ENCODE results near the gene ATRN. TPM values are rescaled to one million over a fixed set of nuclear protein-coding genes. Genes with fewer than 3 reads are reported as not detected.

Gene ATRN
- total and polyA plus RNA-seq, 2 donors from 2014 or later: 15.7 to 48.1 TPM

GRCh38 chr20:3658019-3658715 is 187.3 kb downstream of the ATRN start:
- peaks cover 9% of the 10 kb centered on the region for H3K27me3 ChIP-seq (ENCODE audit: control insufficient read depth, insufficient read depth, low read length)

GRCh38 chr20:3658716-3659491 is 188.1 kb downstream of the ATRN start:
- FAIRE-seq: no peak

More at GRCh38 chr20:3658019-3658715, 187.3 kb downstream of the ATRN start:
- DNase-seq (peak in 2 of 5 donors; percentile 9 to 50), FAIRE-seq (no peak)
- Histone ChIP-seq H3K36me3 (ENCODE audit: control insufficient read depth in 2 of 3, insufficient read depth in 3 of 3, low read length in 3 of 3) (no peaks in the 10 kb centered on the region), H3K27ac (ENCODE audit: low read depth in 2 of 2, low read length in 2 of 2) (no peak overlapping the region), H3K4me3 (ENCODE audit: low read length in 3 of 3) (no peak overlapping the region), H3K4me1 (ENCODE audit: control insufficient read depth in 2 of 3, insufficient read depth in 2 of 3, low read depth in 1 of 3, low read length in 3 of 3) (peaks cover 0 to 8% (median 0%) of the 10 kb centered on the region in 3 donors), H3K9ac (ENCODE audit: low read length in 3 of 3) (no peak overlapping the region), H3K9me3 (ENCODE audit: control insufficient read depth in 2 of 3, insufficient read depth in 1 of 3, low read length in 3 of 3) (no peaks in the 10 kb centered on the region)
- no peak for TF ChIP-seq CTCF (IDR thresholded peaks at IDR 0.05; ENCODE audit: borderline replicate concordance, extremely low read depth, insufficient read depth)
- intact Hi-C loops (cut with DNase I): no loop called here

DNA sequence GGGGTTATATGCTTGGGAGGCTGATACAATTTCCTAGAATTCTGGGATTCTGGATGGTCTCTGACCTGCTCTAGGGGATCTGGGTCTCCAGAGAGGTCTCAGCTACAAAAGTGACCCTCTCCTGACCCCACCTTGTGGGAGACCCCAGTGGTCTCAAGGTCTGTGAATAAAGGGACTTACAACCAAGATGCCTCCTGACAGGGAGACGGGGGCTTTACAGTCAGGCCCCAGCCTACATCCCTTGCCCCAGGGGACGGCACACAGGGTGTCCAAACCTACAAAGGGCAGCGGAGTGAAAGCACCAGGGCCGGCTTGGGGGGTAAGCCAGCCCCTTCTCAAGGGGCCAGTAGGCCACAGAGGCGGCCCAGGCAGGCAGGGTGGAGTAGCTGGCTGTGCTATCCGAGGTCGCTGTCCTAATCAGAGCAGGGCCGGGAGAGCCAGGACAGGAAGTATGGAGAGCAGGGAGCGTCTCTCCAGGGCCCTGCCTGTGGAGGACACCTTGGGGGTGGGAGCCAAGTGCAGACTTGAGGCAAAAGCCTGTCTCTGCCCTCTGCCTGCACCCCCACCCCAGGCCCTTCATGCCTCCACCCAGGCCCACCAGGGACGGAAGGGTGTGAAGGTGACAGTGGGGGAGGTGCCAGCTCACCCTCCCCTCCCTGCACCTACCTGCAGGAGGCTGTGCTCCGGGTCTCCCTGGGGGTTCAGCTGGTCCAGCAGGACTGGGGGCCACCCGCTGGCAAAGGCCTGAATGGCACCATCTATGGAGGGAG is 188.9 kb downstream of the ATRN start:
- DNase-seq: peak in 3 of 5 donors; percentile 10 to 72 (median 66)
- no peaks in the 10 kb centered on the region for H3K9me3 ChIP-seq (ENCODE audit: control insufficient read depth in 2 of 3, insufficient read depth in 1 of 3, low read length in 3 of 3)
- H3K4me3 ChIP-seq (ENCODE audit: low read length in 3 of 3): no peak overlapping the region
- no peak overlapping the region for H3K9ac ChIP-seq (ENCODE audit: low read length in 3 of 3)
- H3K27me3 ChIP-seq (ENCODE audit: control insufficient read depth, insufficient read depth, low read length): peaks cover 9% of the 10 kb centered on the region
- intact Hi-C loops (cut with DNase I): no loop called here
- no peaks in the 10 kb centered on the region for H3K4me1 ChIP-seq (ENCODE audit: control insufficient read depth in 2 of 3, insufficient read depth in 2 of 3, low read depth in 1 of 3, low read length in 3 of 3)
- H3K27ac ChIP-seq (ENCODE audit: low read depth in 2 of 2, low read length in 2 of 2): no peak overlapping the region
- no peak for FAIRE-seq
- no peak for TF ChIP-seq CTCF (IDR thresholded peaks at IDR 0.05; ENCODE audit: borderline replicate concordance, extremely low read depth, insufficient read depth)
- no peaks in the 10 kb centered on the region for H3K36me3 ChIP-seq (ENCODE audit: control insufficient read depth in 2 of 3, insufficient read depth in 3 of 3, low read length in 3 of 3)

More at GRCh38 chr20:3658716-3659491, 188.1 kb downstream of the ATRN start:
- H3K27ac ChIP-seq (ENCODE audit: low read depth in 2 of 2, low read length in 2 of 2): no peak overlapping the region
- no peaks in the 10 kb centered on the region for H3K36me3 ChIP-seq (ENCODE audit: control insufficient read depth in 2 of 3, insufficient read depth in 3 of 3, low read length in 3 of 3)
- no peak overlapping the region for H3K9ac ChIP-seq (ENCODE audit: low read length in 3 of 3)
- TF ChIP-seq CTCF (IDR thresholded peaks at IDR 0.05; ENCODE audit: borderline replicate concordance, extremely low read depth, insufficient read depth): no peak
- H3K27me3 ChIP-seq (ENCODE audit: control insufficient read depth, insufficient read depth, low read length): peaks cover 9% of the 10 kb centered on the region
- peak in 1 of 5 donors; percentile 8 for DNase-seq
- H3K9me3 ChIP-seq (ENCODE audit: control insufficient read depth in 2 of 3, insufficient read depth in 1 of 3, low read length in 3 of 3): no peaks in the 10 kb centered on the region
- intact Hi-C loops (cut with DNase I): no loop called here
- H3K4me1 ChIP-seq (ENCODE audit: control insufficient read depth in 2 of 3, insufficient read depth in 2 of 3, low read depth in 1 of 3, low read length in 3 of 3): peaks cover 0 to 4% (median 0%) of the 10 kb centered on the region in 3 donors
- no peak overlapping the region for H3K4me3 ChIP-seq (ENCODE audit: low read length in 3 of 3)
